Fibroblast of lung (primary cell): ENCODE data around the gene ZBTB7C. TPM values are rescaled to one million over a fixed set of nuclear protein-coding genes. Genes with fewer than 3 reads are reported as not detected.

Experiments
- DNase-seq, 2 donors: peaks; one replicate each; pipeline versions ENCODE4 v3.0.0 to v3.0.0-alpha.2; 2010; ENCODE audit warnings: low read depth in 2 of 2
- H2AFZ ChIP-seq: 2 replicates; pipeline ENCODE4 v1.5.1; 2012; ENCODE audit warnings: low read length, control low read depth, inconsistent platforms
- H3K27ac ChIP-seq: 2 replicates; pipeline ENCODE4 v1.5.1; 2011; ENCODE audit warnings: low read length, control low read depth; ENCODE audit not compliant: insufficient read depth
- H3K27me3 ChIP-seq: 2 replicates; pipeline ENCODE4 v1.5.1; 2011; ENCODE audit warnings: mild to moderate bottlenecking, low read length; ENCODE audit not compliant: control insufficient read depth, insufficient read depth
- H3K36me3 ChIP-seq: 2 replicates; pipeline ENCODE4 v1.5.1; 2011; ENCODE audit warnings: low read length; ENCODE audit not compliant: control insufficient read depth, insufficient read depth
- H3K4me1 ChIP-seq: 2 replicates; pipeline ENCODE4 v1.5.1; 2011; ENCODE audit warnings: low read length; ENCODE audit not compliant: control insufficient read depth, insufficient read depth; ENCODE audit errors: extremely low read depth
- H3K4me2 ChIP-seq: 2 replicates; pipeline ENCODE4 v1.5.1; 2011; ENCODE audit warnings: low read length, control low read depth; ENCODE audit not compliant: insufficient read depth; ENCODE audit errors: extremely low read depth
- H3K4me3 ChIP-seq, 4 experiments: fragments of 200-600 bp in 1 of 4; sonication (generic) in 1 of 4; replicated peaks in 1 of 4; 2 replicates each; pipeline ENCODE4 v1.5.1; 2011 to 2016; ENCODE audit warnings: low read length in 4 of 4, low read depth in 3 of 4, mild to moderate bottlenecking in 3 of 4, control low read depth in 2 of 4, inconsistent platforms in 1 of 4, mixed read lengths in 1 of 4; ENCODE audit not compliant: insufficient read depth in 1 of 4; ENCODE audit errors: control extremely low read depth in 1 of 4
- H3K79me2 ChIP-seq: 2 replicates; pipeline ENCODE4 v1.5.1; 2012; ENCODE audit warnings: mild to moderate bottlenecking, low read length, inconsistent platforms; ENCODE audit not compliant: control insufficient read depth, insufficient read depth
- H3K9ac ChIP-seq: 2 replicates; pipeline ENCODE4 v1.5.1; 2011; ENCODE audit warnings: mild to moderate bottlenecking, low read length, control low read depth; ENCODE audit not compliant: insufficient read depth
- H3K9me3 ChIP-seq: 2 replicates; pipeline ENCODE4 v1.5.1; 2012; ENCODE audit warnings: low read depth, low read length; ENCODE audit not compliant: control insufficient read depth, insufficient read depth
- H4K20me1 ChIP-seq: 2 replicates; pipeline ENCODE4 v1.5.1; 2011; ENCODE audit warnings: low read length; ENCODE audit not compliant: control insufficient read depth, insufficient read depth; ENCODE audit errors: extremely low read depth
- CTCF ChIP-seq, 2 donors: IDR thresholded peaks in 1 of 2; conservative IDR thresholded peaks in 1 of 2; 1 replicate in 1 of 2; 2 replicates in 1 of 2; pipeline ENCODE4 v1.5.1; 2011 to 2012; ENCODE audit warnings: low read length in 2 of 2, control low read depth in 1 of 2, inconsistent platforms in 1 of 2, low read depth in 1 of 2, mild to moderate bottlenecking in 1 of 2
- EZH2 ChIP-seq: IDR thresholded peaks from 2 replicates; pipeline ENCODE4 v1.5.1; 2012; ENCODE audit warnings: low read length, control low read depth, mild to moderate bottlenecking; ENCODE audit errors: missing control alignments
- polyA plus RNA-seq, 2 donors: library from polyadenylated mRNA; depleted of rRNA in 1 of 2; stranded (reverse) in 1 of 2; unstranded in 1 of 2; fragments of >200 nt; gene quantifications; 2 replicates each; pipeline ENCODE4 v1.2.1, GENCODE V29; 2011 to 2012; ENCODE audit warnings: missing spikeins in 1 of 2
- total RNA-seq: library from RNA; depleted of rRNA; stranded (reverse); fragments of >200 nt; gene quantifications from 2 replicates; pipeline ENCODE4 v1.2.1, GENCODE V29; 2014

Gene ZBTB7C
- total and polyA plus RNA-seq, 2 donors (not counting 1 experiment from before 2014, with no cell fraction given), result 0.19 to 0.33 TPM

GRCh38 chr18:48354746-48355260 lies 54.4 kb downstream of the ZBTB7C start:
- Histone ChIP-seq H3K79me2 (no peaks in the 10 kb centered on the region), H3K4me2 (no peak overlapping the region), H2AFZ (no peak overlapping the region), H3K27ac (no peak overlapping the region), H3K4me3 (no peak overlapping the region), H4K20me1 (no peaks in the 10 kb centered on the region), H3K9ac (no peak overlapping the region), H3K36me3 (no peaks in the 10 kb centered on the region), H3K9me3 (no peaks in the 10 kb centered on the region), H3K4me1 (no peaks in the 10 kb centered on the region), H3K27me3 (peaks cover 2% of the 10 kb centered on the region)
- TF ChIP-seq EZH2, result no peak
- no peak for TF ChIP-seq CTCF (conservative IDR thresholded peaks at IDR 0.05 in 1 of 2, IDR thresholded peaks at IDR 0.05 in 1 of 2; ENCODE audit: low read depth in 1 of 2, low read length in 2 of 2)
- no peak for DNase-seq

- no peak for DNase-seq
- Histone ChIP-seq H2AFZ (no peak overlapping the region), H3K27me3 (peaks cover 2% of the 10 kb centered on the region), H3K9me3 (no peaks in the 10 kb centered on the region), H3K4me1 (no peaks in the 10 kb centered on the region), H3K36me3 (no peaks in the 10 kb centered on the region), H3K9ac (no peak overlapping the region), H3K79me2 (no peaks in the 10 kb centered on the region), H3K27ac (no peak overlapping the region), H3K4me2 (no peak overlapping the region), H4K20me1 (no peaks in the 10 kb centered on the region), H3K4me3 (no peak overlapping the region)
- no peak for TF ChIP-seq CTCF (conservative IDR thresholded peaks at IDR 0.05 in 1 of 2, IDR thresholded peaks at IDR 0.05 in 1 of 2; ENCODE audit: low read depth in 1 of 2, low read length in 2 of 2)
- no peak for TF ChIP-seq EZH2
Observed at GRCh38 chr18:48352051-48352755, 57.0 kb downstream of the ZBTB7C start.

GRCh38 chr18:48351216-48352050 lies 57.8 kb downstream of the ZBTB7C start:
- H3K9me3 ChIP-seq, result no peaks in the 10 kb centered on the region

More at GRCh38 chr18:48351216-48352050, 57.8 kb downstream of the ZBTB7C start:
- Histone ChIP-seq H3K4me3 (no peak overlapping the region), H3K9ac (no peak overlapping the region), H3K27me3 (peaks cover 2% of the 10 kb centered on the region), H3K27ac (no peak overlapping the region), H3K79me2 (no peaks in the 10 kb centered on the region), H4K20me1 (no peaks in the 10 kb centered on the region), H3K4me1 (no peaks in the 10 kb centered on the region), H3K36me3 (no peaks in the 10 kb centered on the region), H3K4me2 (no peak overlapping the region), H2AFZ (no peak overlapping the region)
- TF ChIP-seq EZH2 (no peak), CTCF (conservative IDR thresholded peaks at IDR 0.05 in 1 of 2, IDR thresholded peaks at IDR 0.05 in 1 of 2; ENCODE audit: low read depth in 1 of 2, low read length in 2 of 2) (no peak)
- DNase-seq, result no peak
